Heart left ventricle (tissue), 13 donors: Measurements from ENCODE around the gene MAP3K7CL.
"Not testable (repeated sequence)": the region's sequence is repeated elsewhere in the genome, so short reads cannot be mapped to it uniquely, and the experiment has no call there.

ENCODE experiments used
- POLR2A ChIP-seq, 2 donors: fragments of 450-650 bp; IDR thresholded peaks; one replicate each; pipeline ENCODE4 v1.6.1; 2017; ENCODE audit warnings: antibody characterized with exemption in 2 of 2, mild to moderate bottlenecking in 2 of 2, moderate library complexity in 2 of 2
- TF ChIP-seq, protein P1 (sequence below), 12 donors: fragments of 200-600 bp; sonication (generic) in 4 of 12; IDR thresholded peaks; one replicate each; pipeline versions ENCODE4 v1.5.0 to v1.8.0; 2018 to 2022; ENCODE audit warnings: antibody characterized with exemption in 12 of 12, mild to moderate bottlenecking in 5 of 12
- donor health status: ischemic (EF 13 %, LVEDD 7.1; RV severe dilation, severe dysfunction).
- donor health status: DM: no; HTN: yes; CAD: no.
- donor health status: DM: no; HTN: no; CAD: no.
- donor health status: ischemic (EF 25% LVEDD 6.9; RV normal size, moderate dysfunction).
- donor health status: ischemic (EF 25% LVEDD 5.7; RV mildly dilated, moderate dysfunction).
- donor health status: ischemic (EF 35%, LVEDD 5.7; RV mildly dilated, moderate dysfunction).
- donor health status: nonischemic (EF 11% LVEDD 7.7; RV severe dilation, severe dysfunction).
- donor health status: DM: yes; HTN: yes; CAD: no.
- donor health status: PGD.
- donor health status: ischemic (EF 29% LVEDD 5.4; RV normal size, mild dysfunction).
- donor health status: nonischemic (EF 23%, LVEDD 6.1; RV moderate dilation, normal function).

DNA sequence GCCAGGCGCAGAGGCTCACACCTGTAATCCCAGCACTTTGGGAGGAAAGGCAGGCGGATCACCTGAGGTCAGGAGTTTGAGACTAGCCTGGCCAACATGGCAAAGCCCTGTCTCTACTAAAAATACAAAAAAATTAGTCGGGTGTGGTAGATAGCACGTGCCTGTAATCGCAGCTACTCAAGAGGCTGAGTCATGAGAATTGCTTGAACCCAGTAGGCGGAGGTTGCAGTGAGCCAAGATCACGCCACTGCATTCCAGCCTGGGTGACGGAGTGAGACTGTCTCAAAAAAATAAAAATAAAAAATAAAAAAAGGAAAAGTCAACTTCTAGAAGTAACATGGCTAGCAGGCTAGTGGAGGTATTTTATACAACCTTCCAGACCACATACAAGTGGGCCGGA is 32.4 kb downstream of the MAP3K7CL start:
- TF ChIP-seq POLR2A (IDR thresholded peaks at IDR 0.05) = not testable (repeated sequence)
- TF ChIP-seq, protein P1, sequence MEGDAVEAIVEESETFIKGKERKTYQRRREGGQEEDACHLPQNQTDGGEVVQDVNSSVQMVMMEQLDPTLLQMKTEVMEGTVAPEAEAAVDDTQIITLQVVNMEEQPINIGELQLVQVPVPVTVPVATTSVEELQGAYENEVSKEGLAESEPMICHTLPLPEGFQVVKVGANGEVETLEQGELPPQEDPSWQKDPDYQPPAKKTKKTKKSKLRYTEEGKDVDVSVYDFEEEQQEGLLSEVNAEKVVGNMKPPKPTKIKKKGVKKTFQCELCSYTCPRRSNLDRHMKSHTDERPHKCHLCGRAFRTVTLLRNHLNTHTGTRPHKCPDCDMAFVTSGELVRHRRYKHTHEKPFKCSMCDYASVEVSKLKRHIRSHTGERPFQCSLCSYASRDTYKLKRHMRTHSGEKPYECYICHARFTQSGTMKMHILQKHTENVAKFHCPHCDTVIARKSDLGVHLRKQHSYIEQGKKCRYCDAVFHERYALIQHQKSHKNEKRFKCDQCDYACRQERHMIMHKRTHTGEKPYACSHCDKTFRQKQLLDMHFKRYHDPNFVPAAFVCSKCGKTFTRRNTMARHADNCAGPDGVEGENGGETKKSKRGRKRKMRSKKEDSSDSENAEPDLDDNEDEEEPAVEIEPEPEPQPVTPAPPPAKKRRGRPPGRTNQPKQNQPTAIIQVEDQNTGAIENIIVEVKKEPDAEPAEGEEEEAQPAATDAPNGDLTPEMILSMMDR (IDR thresholded peaks at IDR 0.05) = not testable (repeated sequence)
